Ammon's horn (tissue), 1 donor: ENCODE results near the gene VWA3B.
"Not testable (repeated sequence)": the region's sequence is repeated elsewhere in the genome, so short reads cannot be mapped to it uniquely, and the experiment has no call there.

Experiments
- DNase-seq: peaks from one replicate; pipeline ENCODE4 v3.0.0-alpha.2; 2016; ENCODE audit warnings: low spot score

VWA3B gene

GRCh38 chr2:98297817-98298682, 211.1 kb downstream of the VWA3B start:
- DNase-seq: no peak

- DNase-seq: no peak
Observed at GRCh38 chr2:98298683-98299164, 211.8 kb downstream of the VWA3B start.

GRCh38 chr2:98299211-98299905, 212.4 kb downstream of the VWA3B start:
- DNase-seq: no peak

- DNase-seq: peak; percentile 49
Observed at GRCh38 chr2:98300141-98300874, 213.3 kb downstream of the VWA3B start.

GRCh38 chr2:98301469-98301868, 214.5 kb downstream of the VWA3B start:
- no peak for DNase-seq

- not testable (repeated sequence) for DNase-seq
Observed at GRCh38 chr2:98307131-98307696, 220.2 kb downstream of the VWA3B start.

GRCh38 chr2:98308068-98308467, 221.1 kb downstream of the VWA3B start:
- DNase-seq: no peak

- no peak for DNase-seq
Observed at GRCh38 chr2:98308532-98308931, 221.6 kb downstream of the VWA3B start.

GRCh38 chr2:98309580-98309979, 222.6 kb downstream of the VWA3B start:
- no peak for DNase-seq

- DNase-seq: no peak
Observed at GRCh38 chr2:98310010-98310409, 223.0 kb downstream of the VWA3B start.

GRCh38 chr2:98311090-98311489, 224.1 kb downstream of the VWA3B start:
- no peak for DNase-seq

GRCh38 chr2:98311771-98312545, 225.0 kb downstream of the VWA3B start:
- DNase-seq: no peak

- DNase-seq: no peak
Observed at GRCh38 chr2:98313492-98314250, 226.7 kb downstream of the VWA3B start.

GRCh38 chr2:98314251-98314650, 227.3 kb downstream of the VWA3B start:
- DNase-seq: no peak

GRCh38 chr2:98315957-98316356, 229.0 kb downstream of the VWA3B start:
- no peak for DNase-seq

GRCh38 chr2:98317214-98317613, 230.2 kb downstream of the VWA3B start:
- DNase-seq: no peak

- not testable (repeated sequence) for DNase-seq
Observed at GRCh38 chr2:98320171-98320570, 233.2 kb downstream of the VWA3B start.

- no peak for DNase-seq
Observed at GRCh38 chr2:98324181-98324580, 237.2 kb downstream of the VWA3B start.

- DNase-seq: no peak
Observed at GRCh38 chr2:98327776-98328175, 240.8 kb downstream of the VWA3B start.

GRCh38 chr2:98329549-98329948, 242.6 kb downstream of the VWA3B start:
- no peak for DNase-seq

GRCh38 chr2:98332989-98333388, 246.0 kb downstream of the VWA3B start:
- DNase-seq: no peak
